HG02885 (cell line): ENCODE results near the gene HPCAL1.
A peak's percentile ranks its signal among the peaks of the same experiment; 100 is the strongest.

Experiments used
- ATAC-seq: cut with Tn5 transposase; IDR thresholded peaks from one replicate; pipeline ENCODE4 v1.9.1; 2021; ENCODE audit warnings: mild to moderate bottlenecking; ENCODE audit not compliant: unreplicated experiment, poor library complexity

Gene HPCAL1

DNA sequence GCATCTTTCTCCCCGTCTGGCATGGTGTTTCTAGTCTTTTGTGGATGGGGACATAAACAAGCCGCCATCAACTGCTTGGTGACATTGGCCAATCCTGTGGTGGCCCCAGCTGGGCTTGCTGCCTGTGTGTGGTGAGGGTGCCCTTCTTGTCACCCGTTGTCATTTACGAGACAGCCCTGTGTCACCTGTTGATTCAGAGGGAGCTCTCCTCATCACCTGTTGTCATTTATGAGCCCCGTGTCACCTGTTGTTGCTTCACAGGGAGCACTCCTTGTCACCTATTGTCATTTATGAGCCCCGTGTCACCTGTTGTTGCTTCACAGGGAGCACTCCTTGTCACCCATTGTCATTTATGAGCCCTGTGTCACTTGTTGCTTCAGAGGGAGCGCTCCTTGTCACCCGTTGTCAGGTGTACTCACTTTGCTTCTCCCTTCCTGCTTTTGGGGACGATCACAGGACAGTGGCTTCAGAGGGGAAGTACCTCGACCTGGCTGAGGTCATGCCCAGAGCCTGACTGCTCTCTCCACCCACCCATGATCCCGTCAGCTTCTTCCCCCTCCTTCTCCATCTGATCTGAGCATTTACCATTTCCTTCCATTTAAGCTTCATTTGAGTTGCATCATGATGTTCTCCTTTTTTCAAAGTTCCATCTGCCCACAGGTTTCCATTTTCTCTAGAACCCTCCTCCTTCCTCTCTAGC, 29.1 kb downstream of the HPCAL1 start:
- peak; percentile 75 for ATAC-seq

DNA sequence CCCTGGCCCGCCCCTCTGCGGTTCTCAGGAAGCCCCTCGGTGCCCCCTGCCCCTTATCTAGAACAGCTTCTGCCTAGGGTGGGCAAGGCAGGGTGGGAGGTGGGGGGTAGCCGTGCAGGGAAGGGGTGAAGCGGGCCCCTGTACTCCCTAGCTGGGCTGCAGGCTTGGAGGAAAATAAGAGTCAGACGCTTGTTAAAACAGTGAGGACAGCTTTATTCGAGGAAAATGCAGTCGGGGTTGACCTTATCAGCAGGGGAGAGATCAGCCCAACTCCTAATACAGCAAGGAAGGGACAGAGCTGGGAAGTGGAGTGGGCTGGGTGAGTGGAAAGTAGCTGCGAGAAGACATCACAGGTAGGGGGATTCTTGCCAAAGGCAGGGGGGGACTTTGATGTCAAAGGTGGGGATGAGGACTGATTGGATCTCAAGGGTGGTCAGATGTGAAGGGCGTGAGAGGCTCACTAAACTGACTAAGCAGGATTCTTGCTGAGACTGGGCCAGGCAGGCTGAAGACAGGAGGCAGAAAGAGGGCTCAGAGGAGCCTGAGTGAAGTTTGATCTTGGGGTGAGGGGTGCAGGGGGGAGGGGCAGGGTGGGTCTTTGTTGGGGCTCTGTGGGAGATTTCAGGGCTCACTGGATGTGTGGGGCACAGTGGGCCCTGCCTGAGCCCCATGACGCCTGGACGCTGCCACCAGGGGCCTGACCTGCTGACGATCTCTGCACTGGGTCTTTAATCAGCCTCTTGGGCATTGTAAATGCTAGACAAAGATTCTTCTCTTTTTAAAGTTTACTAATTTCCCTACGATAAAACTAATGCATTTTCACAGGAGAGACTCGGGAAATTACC, 29.9 kb downstream of the HPCAL1 start:
- no peak for ATAC-seq

DNA sequence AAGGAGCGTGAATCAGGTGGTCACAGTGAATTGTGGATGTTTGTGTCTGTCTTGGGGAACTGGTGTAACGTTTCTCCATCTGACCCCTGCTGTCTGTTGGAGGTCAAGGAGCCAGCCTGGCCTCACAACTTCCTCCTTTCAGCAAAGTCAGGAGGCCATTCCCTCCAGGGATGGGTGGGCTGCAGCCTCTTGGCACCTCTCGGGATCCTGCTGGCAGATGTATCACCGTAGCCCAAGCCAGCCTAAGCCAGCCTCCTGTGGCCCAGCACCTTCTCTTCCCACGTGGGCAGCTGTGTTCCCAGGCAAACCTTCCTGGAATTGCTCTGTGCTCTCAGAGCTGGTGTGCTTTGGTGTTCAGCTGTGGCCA, 30.5 kb downstream of the HPCAL1 start:
- ATAC-seq, result no peak

- no peak for ATAC-seq
These were observed 31.3 kb downstream of the HPCAL1 start for GRCh38 chr2:10333966-10334365.

DNA sequence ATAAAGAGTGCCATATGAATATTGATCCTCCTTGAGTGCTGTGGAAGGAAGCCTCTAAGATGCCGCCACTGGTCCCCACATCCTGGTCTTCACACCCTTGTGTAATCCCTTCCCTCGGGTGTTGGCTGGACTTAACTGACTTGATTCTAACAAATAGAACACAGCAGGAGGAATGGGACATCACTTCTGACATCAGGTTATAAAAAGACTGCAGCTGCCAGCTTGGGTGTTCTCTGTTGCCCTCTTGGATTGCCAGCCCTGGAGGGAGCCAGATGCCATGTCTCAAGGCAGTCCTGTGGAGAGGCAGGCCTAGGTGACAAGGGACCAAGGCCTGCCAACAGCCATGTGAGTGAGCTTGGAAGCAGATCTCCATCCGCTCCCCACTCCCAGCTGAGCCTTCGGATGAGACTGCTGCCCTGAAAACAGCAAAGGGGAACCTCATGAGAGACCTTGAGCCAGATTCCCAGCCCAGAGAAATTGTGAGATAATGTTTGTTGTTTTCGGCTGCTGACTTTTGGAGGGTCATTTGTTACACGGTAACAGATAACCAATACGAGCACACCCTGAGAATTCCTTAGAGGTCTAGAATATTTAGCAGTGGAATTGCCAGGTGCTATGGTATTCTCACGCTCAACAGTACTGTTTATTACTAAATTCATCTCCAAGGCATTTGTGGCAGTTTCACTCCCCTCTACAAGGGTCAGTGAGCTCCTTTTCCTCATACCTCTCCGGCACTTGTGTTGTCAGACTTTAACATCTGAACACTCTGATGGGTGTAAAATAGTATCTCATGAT, 32.5 kb downstream of the HPCAL1 start:
- ATAC-seq, result no peak

DNA sequence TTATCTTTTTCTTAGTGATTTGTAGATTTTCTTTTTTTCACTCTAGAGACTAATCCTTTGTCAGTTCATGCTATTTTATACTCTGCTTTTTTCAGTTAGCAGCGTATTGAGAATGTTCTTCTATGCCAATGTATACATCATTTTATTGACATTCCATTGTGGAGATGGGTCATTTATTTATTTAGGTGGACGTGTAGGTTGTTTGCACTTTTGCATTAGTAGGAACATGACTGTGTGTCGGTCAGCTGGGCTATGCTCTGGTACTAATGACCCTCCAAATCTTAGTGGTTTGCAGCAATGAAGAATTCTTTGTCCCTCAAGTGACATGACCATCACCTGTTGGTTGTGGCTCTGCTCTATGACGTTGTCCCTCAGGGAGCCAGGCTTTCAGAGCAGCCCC, 33.6 kb downstream of the HPCAL1 start:
- no peak for ATAC-seq

- ATAC-seq, result no peak
These were observed 35.0 kb downstream of the HPCAL1 start for GRCh38 chr2:10337449-10338269.

DNA sequence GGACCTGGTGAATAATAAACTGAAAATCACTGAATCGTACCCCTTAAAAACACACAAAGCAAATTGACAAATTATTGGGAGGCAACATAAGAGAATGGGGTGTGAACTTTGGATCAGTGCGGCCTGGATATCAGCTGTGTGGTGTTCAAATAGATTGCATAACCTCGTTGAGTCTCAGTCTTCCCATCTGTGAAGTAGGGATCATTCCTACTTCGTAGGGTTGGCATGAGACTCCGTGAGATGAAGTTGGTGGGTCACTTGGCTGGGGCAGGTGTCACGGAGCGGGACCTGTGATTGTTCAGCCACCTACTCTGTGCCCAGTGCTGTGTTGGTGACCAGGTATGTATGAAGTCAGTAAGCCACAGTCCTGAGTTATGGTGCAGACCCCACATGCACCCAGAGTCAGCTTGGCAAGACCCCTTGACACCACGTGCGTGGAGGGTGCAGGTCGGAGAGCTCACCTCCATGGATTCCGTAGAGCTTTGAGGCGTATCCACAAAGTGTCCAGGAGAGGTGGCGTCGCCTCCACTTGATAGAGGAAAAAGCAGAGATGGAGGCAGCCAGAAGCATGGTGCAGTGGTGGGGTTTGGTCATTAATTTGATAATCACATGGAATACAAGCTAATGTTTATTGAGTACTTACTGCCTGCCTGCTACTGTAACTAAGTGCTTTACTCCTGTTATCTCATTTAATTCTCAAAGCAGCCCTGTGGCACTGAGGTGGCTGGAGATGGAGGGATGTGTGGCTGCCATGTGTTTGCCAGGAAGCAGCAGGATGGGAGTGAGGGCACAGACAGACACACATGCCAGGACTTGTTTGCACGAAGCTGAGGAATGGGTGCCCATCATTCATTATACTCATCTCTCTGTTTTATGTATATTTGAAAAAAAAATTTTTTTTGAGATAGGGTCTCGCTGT, 35.8 kb downstream of the HPCAL1 start:
- no peak for ATAC-seq

GRCh38 chr2:10339647-10340592, 37.2 kb downstream of the HPCAL1 start:
- no peak for ATAC-seq

- ATAC-seq, result no peak
These were observed 37.9 kb downstream of the HPCAL1 start for GRCh38 chr2:10340593-10340975.

- no peak for ATAC-seq
These were observed 38.5 kb downstream of the HPCAL1 start for GRCh38 chr2:10341193-10341592.

GRCh38 chr2:10342245-10342951, 39.7 kb downstream of the HPCAL1 start:
- ATAC-seq, result no peak

GRCh38 chr2:10343191-10343590, 40.5 kb downstream of the HPCAL1 start:
- no peak for ATAC-seq

GRCh38 chr2:10343658-10344057, 41.0 kb downstream of the HPCAL1 start:
- no peak for ATAC-seq

DNA sequence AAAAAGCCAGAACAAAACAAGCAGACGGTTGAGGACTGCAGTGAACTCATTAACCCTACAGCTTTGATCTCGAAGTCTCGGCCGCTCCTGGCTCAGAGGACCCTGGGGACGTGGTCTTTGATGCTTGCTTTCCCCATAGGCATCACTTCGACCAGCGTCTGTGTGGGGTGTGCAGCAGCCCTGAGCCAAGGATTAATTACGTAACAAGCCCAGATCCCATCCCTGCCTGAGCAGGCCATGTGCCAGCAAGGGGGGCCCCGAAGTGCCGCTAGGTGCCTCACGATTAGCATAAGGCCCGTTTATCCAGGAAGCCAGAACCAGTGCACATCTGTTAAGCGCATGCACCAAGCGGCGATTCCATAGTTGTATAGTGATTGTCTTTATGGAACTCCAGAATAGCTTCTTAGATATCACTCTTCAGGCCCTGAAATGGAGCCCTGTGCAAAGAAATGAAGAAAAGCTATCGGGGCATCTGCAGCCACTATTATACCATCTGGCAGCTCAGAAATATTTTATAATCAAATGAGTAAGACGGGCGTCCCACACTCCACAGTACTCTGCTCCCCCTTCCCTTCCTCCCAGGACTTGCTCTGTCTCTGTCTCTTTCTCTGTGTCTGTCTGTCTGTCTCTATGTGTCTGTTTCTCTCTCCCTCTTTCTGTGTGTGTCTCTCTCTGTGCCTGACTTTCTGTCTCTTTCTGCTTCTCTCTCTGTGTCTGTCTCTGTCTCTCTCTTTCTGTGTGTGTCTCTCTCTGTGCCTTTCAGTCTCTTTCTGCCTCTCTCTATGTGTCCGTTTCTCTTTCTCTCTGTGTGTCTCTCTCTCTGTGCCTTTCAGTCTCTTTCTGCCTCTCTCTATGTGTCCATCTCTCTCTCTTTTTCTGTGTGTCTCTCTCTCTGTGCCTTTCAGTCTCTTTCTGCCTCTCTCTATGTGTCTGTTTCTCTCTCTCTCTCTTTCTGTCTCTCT, 41.7 kb downstream of the HPCAL1 start:
- no peak for ATAC-seq

DNA sequence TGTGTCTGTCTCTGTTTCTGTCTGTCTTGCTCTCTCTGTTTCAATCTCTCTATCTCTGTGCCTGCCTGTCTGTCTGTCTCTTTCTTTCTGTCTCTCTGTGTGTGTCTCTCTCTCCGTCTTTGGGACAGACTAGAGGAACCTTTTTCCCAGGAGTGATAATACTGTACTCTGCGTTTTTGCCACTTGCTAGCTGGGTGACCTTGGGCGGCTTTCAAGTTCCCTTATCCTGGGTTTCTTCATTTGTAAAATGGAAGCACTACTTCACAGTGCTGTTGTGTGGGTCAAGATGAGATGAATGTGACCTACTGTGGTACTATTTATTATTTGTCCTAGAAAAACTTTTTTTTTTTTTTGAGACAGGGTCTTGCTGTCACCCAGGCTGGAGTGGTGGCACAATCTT, 42.4 kb downstream of the HPCAL1 start:
- ATAC-seq, result no peak
